ENCODE results near the gene DTNBP1.
A peak's percentile ranks its signal among the peaks of the same experiment; 100 is the strongest.
"Not testable (repeated sequence)": the region's sequence is repeated elsewhere in the genome, so short reads cannot be mapped to it uniquely, and the experiment has no call there.

The DTNBP1 gene

GRCh38 chr6:15662326-15663129, at the start of gene DTNBP1:
Gene DTNBP1 (minus strand): TSS chr6:15663028. CDS start chr6:15662869, 159 bp downstream.
- peak; percentile 86 for DNase-seq

GRCh38 chr6:15709651-15710269, 46.9 kb upstream of the DTNBP1 start:
- DNase-seq, result no peak

GRCh38 chr6:15708231-15708630, 45.4 kb upstream of the DTNBP1 start:
- no peak for DNase-seq

- no peak for DNase-seq
These were observed 43.2 kb upstream of the DTNBP1 start for GRCh38 chr6:15705981-15706380.

- DNase-seq, result no peak
These were observed 35.6 kb upstream of the DTNBP1 start for GRCh38 chr6:15698471-15698870.

GRCh38 chr6:15697895-15698294, 35.1 kb upstream of the DTNBP1 start:
- DNase-seq, result no peak

GRCh38 chr6:15691250-15691869, 28.5 kb upstream of the DTNBP1 start:
- DNase-seq, result peak; percentile 88

- DNase-seq, result no peak
These were observed 27.7 kb upstream of the DTNBP1 start for GRCh38 chr6:15690510-15690909.

- DNase-seq, result no peak
These were observed 27.0 kb upstream of the DTNBP1 start for GRCh38 chr6:15689586-15690482.

GRCh38 chr6:15685619-15686018, 22.8 kb upstream of the DTNBP1 start:
- DNase-seq, result no peak

- no peak for DNase-seq
These were observed 20.4 kb upstream of the DTNBP1 start for GRCh38 chr6:15682965-15683822.

- no peak for DNase-seq
These were observed 19.1 kb upstream of the DTNBP1 start for GRCh38 chr6:15681946-15682345.

GRCh38 chr6:15678514-15678913, 15.7 kb upstream of the DTNBP1 start:
- DNase-seq, result no peak

GRCh38 chr6:15677822-15678221, 15.0 kb upstream of the DTNBP1 start:
- DNase-seq, result no peak

- DNase-seq, result no peak
These were observed 12.8 kb upstream of the DTNBP1 start for GRCh38 chr6:15675536-15676220.

GRCh38 chr6:15674690-15675386, 12.0 kb upstream of the DTNBP1 start:
- DNase-seq, result no peak

- DNase-seq, result no peak
These were observed 10.8 kb upstream of the DTNBP1 start for GRCh38 chr6:15673666-15674065.

GRCh38 chr6:15672818-15673217, 10.0 kb upstream of the DTNBP1 start:
- DNase-seq, result no peak

GRCh38 chr6:15672291-15672690, 9.5 kb upstream of the DTNBP1 start:
- DNase-seq, result no peak

GRCh38 chr6:15668918-15669317, 6.1 kb upstream of the DTNBP1 start:
- DNase-seq, result no peak

- not testable (repeated sequence) for DNase-seq
These were observed 4.1 kb upstream of the DTNBP1 start for GRCh38 chr6:15666896-15667295.

All from activated CD4-positive, alpha-beta T cell treated with anti-CD3 and anti-CD28 coated beads for 48 hours (primary cell).